MCF 10A (cell line): ENCODE results near the gene COA5. TPM values are rescaled to one million over a fixed set of nuclear protein-coding genes. Genes with fewer than 3 reads are reported as not detected.
A peak's percentile ranks its signal among the peaks of the same experiment; 100 is the strongest.

Experiments used
- BruUV-seq: library from RNA; stranded (reverse); fragments of 400-500 nt; replicated peaks from 2 replicates; lab custom pipeline; 2021; lab: Mats Ljungman, UMichigan
- CTCF ChIA-PET: fragments of 300-600 bp; sonication (Branson Sonifier 250); formaldehyde crosslinking; extraction: SDS; loops from one replicate; lab custom pipeline; 2021; ENCODE audit warnings: antibody characterized with exemption, inconsistent platforms; lab: Yijun Ruan, JAX
- POLR2A ChIA-PET: fragments of 300-600, 350-650 bp; sonication (Branson Sonifier 250); formaldehyde crosslinking; extraction: SDS; loops from one replicate; lab custom pipeline; 2020; ENCODE audit warnings: antibody characterized with exemption, inconsistent platforms; lab: Yijun Ruan, JAX
- DNase-seq: peaks from one replicate; pipeline ENCODE4 v3.0.0-alpha.2; 2018; ENCODE audit not compliant: unreplicated experiment
- H3K27ac Mint-ChIP-seq: one replicate; pipeline ENCODE4 v1.8.0; 2022; ENCODE audit warnings: mild to moderate bottlenecking, low read depth, mixed read lengths; ENCODE audit not compliant: unreplicated experiment
- H3K27me3 Mint-ChIP-seq: one replicate; pipeline ENCODE4 v1.8.0; 2022; ENCODE audit warnings: mixed read lengths; ENCODE audit not compliant: insufficient read depth, unreplicated experiment
- H3K36me3 Mint-ChIP-seq: one replicate; pipeline ENCODE4 v1.8.0; 2022; ENCODE audit warnings: mild to moderate bottlenecking, moderate library complexity, mixed read lengths; ENCODE audit not compliant: insufficient read depth, unreplicated experiment
- H3K4me1 Mint-ChIP-seq: one replicate; pipeline ENCODE4 v1.8.0; 2022; ENCODE audit warnings: mixed read lengths; ENCODE audit not compliant: insufficient read depth, unreplicated experiment
- H3K4me3 Mint-ChIP-seq: one replicate; pipeline ENCODE4 v1.8.0; 2022; ENCODE audit warnings: mild to moderate bottlenecking, moderate library complexity, mixed read lengths; ENCODE audit not compliant: unreplicated experiment
- H3K9me3 Mint-ChIP-seq: one replicate; pipeline ENCODE4 v1.8.0; 2022; ENCODE audit warnings: mixed read lengths; ENCODE audit not compliant: unreplicated experiment
- intact Hi-C: fragments of 100-400 bp; cut with micrococcal nuclease; formaldehyde crosslinking; loops from 2 replicates; pipeline ENCODE4 v1.14.1; 2022
- total RNA-seq: library from RNA; stranded (reverse); gene quantifications from 2 replicates; pipeline ENCODE4 v1.2.3, GENCODE V29; 2022
- TF ChIP-seq, protein P1 (sequence below): fragments of 200-600 bp; IDR thresholded peaks from one replicate; pipeline ENCODE4 v1.8.0; 2022; ENCODE audit warnings: antibody characterized with exemption, mild to moderate bottlenecking; ENCODE audit not compliant: unreplicated experiment

The COA5 gene
- total RNA-seq, 1 experiment from 2014 or later = 22.8 TPM

DNA sequence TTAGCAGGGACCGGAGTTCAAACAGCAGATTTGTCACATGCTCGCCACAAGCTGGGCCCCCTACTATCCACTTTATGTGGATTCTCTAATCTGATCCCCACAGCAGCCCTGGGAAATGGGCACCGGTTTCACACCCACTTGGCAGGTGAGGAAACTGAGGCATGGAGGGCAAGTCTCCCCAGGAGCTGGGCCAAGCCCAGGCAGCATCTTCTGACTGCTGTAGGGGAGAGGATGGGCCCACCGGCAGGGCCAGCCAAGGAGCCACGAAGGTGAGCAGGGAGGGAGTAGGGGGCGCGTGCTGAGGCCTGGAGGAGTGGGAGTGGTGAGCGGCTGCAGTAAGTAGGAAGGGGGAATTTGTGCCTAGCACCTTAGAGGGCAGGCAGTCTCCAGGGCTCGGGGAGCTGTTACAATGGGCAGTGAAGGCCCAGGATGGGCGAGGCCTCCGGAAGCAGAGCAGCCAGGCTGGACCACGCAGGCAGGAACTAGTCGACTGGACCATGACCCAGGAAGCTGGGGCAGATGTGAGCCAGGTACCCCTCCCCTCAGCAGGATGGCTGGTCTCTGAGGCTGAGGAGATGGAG is 37.1 kb downstream of the COA5 start:
- BruUV-seq = no TSS peak
- intact Hi-C loops = no loop called here
- POLR2A ChIA-PET = interaction anchor here (1.0 kb wide), 1 partner anchor 12 kb away, joined by 3 read pairs; no protein-coding TSS in a partner anchor
- CTCF ChIA-PET = interaction anchor here (0.7 to 1.9 kb wide), 2 partner anchors 11 to 14 kb away, joined by 3 to 4 read pairs; no protein-coding TSS in a partner anchor
- TF ChIP-seq, protein P1, sequence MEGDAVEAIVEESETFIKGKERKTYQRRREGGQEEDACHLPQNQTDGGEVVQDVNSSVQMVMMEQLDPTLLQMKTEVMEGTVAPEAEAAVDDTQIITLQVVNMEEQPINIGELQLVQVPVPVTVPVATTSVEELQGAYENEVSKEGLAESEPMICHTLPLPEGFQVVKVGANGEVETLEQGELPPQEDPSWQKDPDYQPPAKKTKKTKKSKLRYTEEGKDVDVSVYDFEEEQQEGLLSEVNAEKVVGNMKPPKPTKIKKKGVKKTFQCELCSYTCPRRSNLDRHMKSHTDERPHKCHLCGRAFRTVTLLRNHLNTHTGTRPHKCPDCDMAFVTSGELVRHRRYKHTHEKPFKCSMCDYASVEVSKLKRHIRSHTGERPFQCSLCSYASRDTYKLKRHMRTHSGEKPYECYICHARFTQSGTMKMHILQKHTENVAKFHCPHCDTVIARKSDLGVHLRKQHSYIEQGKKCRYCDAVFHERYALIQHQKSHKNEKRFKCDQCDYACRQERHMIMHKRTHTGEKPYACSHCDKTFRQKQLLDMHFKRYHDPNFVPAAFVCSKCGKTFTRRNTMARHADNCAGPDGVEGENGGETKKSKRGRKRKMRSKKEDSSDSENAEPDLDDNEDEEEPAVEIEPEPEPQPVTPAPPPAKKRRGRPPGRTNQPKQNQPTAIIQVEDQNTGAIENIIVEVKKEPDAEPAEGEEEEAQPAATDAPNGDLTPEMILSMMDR = no peak
- H3K4me1 Mint-ChIP-seq = no peaks in the 10 kb centered on the region
- no peaks in the 10 kb centered on the region for H3K27me3 Mint-ChIP-seq
- DNase-seq = no peak
- H3K27ac Mint-ChIP-seq = no peak overlapping the region
- H3K4me3 Mint-ChIP-seq = no peak overlapping the region
- H3K9me3 Mint-ChIP-seq = no peaks in the 10 kb centered on the region
- peaks cover 31% of the 10 kb centered on the region for H3K36me3 Mint-ChIP-seq

DNA sequence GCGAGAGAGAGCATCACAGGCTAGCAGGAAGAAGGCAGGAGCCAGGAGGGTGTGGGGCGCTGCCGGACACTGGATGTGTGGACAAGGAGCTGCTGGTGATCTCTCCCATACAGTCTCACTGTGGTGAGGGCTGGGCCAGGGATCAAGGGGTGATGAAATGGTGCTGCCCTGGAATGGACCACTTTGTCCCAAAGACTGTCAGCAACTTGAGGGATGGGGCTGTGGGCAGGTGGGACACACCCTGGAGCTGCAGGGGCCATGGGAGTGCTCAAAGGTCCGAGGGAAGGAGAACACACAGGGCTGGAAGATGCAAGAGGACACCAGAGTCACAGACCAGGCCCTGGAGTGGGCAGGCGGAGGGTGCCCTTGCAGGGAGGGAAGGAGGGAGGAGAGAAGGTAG is 38.0 kb downstream of the COA5 start:
- Mint-ChIP-seq H3K4me1 (no peaks in the 10 kb centered on the region), H3K4me3 (no peak overlapping the region), H3K27ac (no peak overlapping the region), H3K36me3 (peaks cover 31% of the 10 kb centered on the region), H3K9me3 (no peaks in the 10 kb centered on the region), H3K27me3 (no peaks in the 10 kb centered on the region)
- CTCF ChIA-PET = interaction anchor here (0.5 to 1.9 kb wide), 5 partner anchors 10 to 163 kb away, joined by 3 to 4 read pairs (median 3); no protein-coding TSS in a partner anchor
- no TSS peak for BruUV-seq
- DNase-seq = no peak
- TF ChIP-seq, protein P1 = no peak
- intact Hi-C loops = no loop called here
- POLR2A ChIA-PET = no interaction called here

- Mint-ChIP-seq H3K27me3 (no peaks in the 10 kb centered on the region), H3K4me1 (no peaks in the 10 kb centered on the region), H3K36me3 (peaks cover 31% of the 10 kb centered on the region), H3K4me3 (no peak overlapping the region), H3K9me3 (no peaks in the 10 kb centered on the region), H3K27ac (no peak overlapping the region)
- intact Hi-C loops = loop anchor here (5.0 kb wide), 1 partner anchor 32 kb away; no protein-coding TSS in a partner anchor
- CTCF ChIA-PET = interaction anchor here (0.6 to 1.9 kb wide), 3 partner anchors 10 to 163 kb away, joined by 3 to 4 read pairs (median 3); no protein-coding TSS in a partner anchor
- DNase-seq = no peak
- TF ChIP-seq, protein P1 = no peak
- POLR2A ChIA-PET = no interaction called here
- BruUV-seq = no TSS peak
Observed at GRCh38 chr2:98569915-98570314, 38.4 kb downstream of the COA5 start.

GRCh38 chr2:98569197-98569793 is 39.0 kb downstream of the COA5 start:
- peak; percentile 55 for DNase-seq

More at GRCh38 chr2:98569197-98569793, 39.0 kb downstream of the COA5 start:
- CTCF ChIA-PET = interaction anchor here (0.6 to 1.4 kb wide), 11 partner anchors 9 to 397 kb away, joined by 3 to 6 read pairs (median 4); no protein-coding TSS in a partner anchor
- no peaks in the 10 kb centered on the region for H3K27me3 Mint-ChIP-seq
- H3K9me3 Mint-ChIP-seq = no peaks in the 10 kb centered on the region
- intact Hi-C loops = loop anchor here (5.0 kb wide), 1 partner anchor 33 kb away; no protein-coding TSS in a partner anchor
- H3K4me3 Mint-ChIP-seq = no peak overlapping the region
- POLR2A ChIA-PET = interaction anchor here (0.6 kb wide), 1 partner anchor 769 kb away, joined by 3 read pairs; no protein-coding TSS in a partner anchor
- BruUV-seq = no TSS peak
- TF ChIP-seq, protein P1 = peak; percentile 77
- H3K27ac Mint-ChIP-seq = no peak overlapping the region
- H3K36me3 Mint-ChIP-seq = peaks cover 26% of the 10 kb centered on the region
- no peaks in the 10 kb centered on the region for H3K4me1 Mint-ChIP-seq
